HepG2 (cell line): ENCODE results near the gene NFS1. TPM values are rescaled to one million over a fixed set of nuclear protein-coding genes. Genes with fewer than 3 reads are reported as not detected.
A peak's percentile ranks its signal among the peaks of the same experiment; 100 is the strongest.

Source experiments
- AGO1 ChIP-seq: fragments of 200-400 bp; formaldehyde crosslinking; IDR thresholded peaks from 2 replicates; pipeline ENCODE4 v1.6.1; 2017; ENCODE audit warnings: mild to moderate bottlenecking, low read depth, low read length, moderate library complexity; ENCODE audit not compliant: poor library complexity, severe bottlenecking
- ARNT ChIP-seq: fragments of 450-650 bp; IDR thresholded peaks from 2 replicates; pipeline ENCODE4 v1.6.1; 2017
- CBX1 ChIP-seq: IDR thresholded peaks from one replicate; pipeline ENCODE4 v1.6.1; 2016; ENCODE audit warnings: antibody characterized with exemption, low read depth
- GATA4 ChIP-seq: sonication (generic); IDR thresholded peaks from 2 replicates; pipeline ENCODE4 v1.6.1; 2016; ENCODE audit warnings: antibody characterized with exemption, low read depth, borderline replicate concordance
- GTF3A ChIP-seq: sonication (generic); formaldehyde crosslinking; conservative IDR thresholded peaks from 2 replicates; pipeline ENCODE4 v1.4.0; 2020; ENCODE audit warnings: mild to moderate bottlenecking, missing genetic modification reagents
- HES4 ChIP-seq: sonication (generic); formaldehyde crosslinking; IDR thresholded peaks from 2 replicates; pipeline ENCODE4 v1.9.0; 2021; ENCODE audit warnings: mild to moderate bottlenecking, missing genetic modification reagents, borderline replicate concordance
- JUN ChIP-seq: sonication (generic); formaldehyde crosslinking; IDR thresholded peaks from 2 replicates; pipeline ENCODE4 v1.4.0; 2020; ENCODE audit warnings: mild to moderate bottlenecking, missing genetic modification reagents
- KMT2A ChIP-seq: sonication (generic); formaldehyde crosslinking; IDR thresholded peaks from 2 replicates; pipeline ENCODE4 v1.4.0; 2020; ENCODE audit warnings: missing genetic modification reagents
- MIER3 ChIP-seq: IDR thresholded peaks from 2 replicates; pipeline ENCODE4 v1.6.1; 2016; ENCODE audit warnings: missing compliant biosample characterization, borderline replicate concordance
- NPAS2 ChIP-seq: sonication (generic); formaldehyde crosslinking; IDR thresholded peaks from 2 replicates; pipeline ENCODE4 v1.8.0; 2022; ENCODE audit warnings: mild to moderate bottlenecking, missing genetic modification reagents, borderline replicate concordance
- PATZ1 ChIP-seq: sonication (generic); formaldehyde crosslinking; IDR thresholded peaks from 2 replicates; pipeline ENCODE4 v1.4.0; 2020; ENCODE audit warnings: missing genetic modification reagents
- PHF20 ChIP-seq: sonication (generic); formaldehyde crosslinking; IDR thresholded peaks from 2 replicates; pipeline ENCODE4 v1.5.0; 2020; ENCODE audit warnings: mild to moderate bottlenecking, missing genetic modification reagents
- SKIL ChIP-seq: sonication (generic); formaldehyde crosslinking; IDR thresholded peaks from 2 replicates; pipeline ENCODE4 v1.8.0; 2022; ENCODE audit warnings: missing genetic modification reagents, mild to moderate bottlenecking, moderate library complexity, borderline replicate concordance
- ZBTB34 ChIP-seq: sonication (generic); formaldehyde crosslinking; IDR thresholded peaks from 2 replicates; pipeline ENCODE4 v1.8.0; 2022; ENCODE audit warnings: mild to moderate bottlenecking, missing genetic modification reagents
- ZBTB38 ChIP-seq: sonication (generic); formaldehyde crosslinking; IDR thresholded peaks from 2 replicates; pipeline ENCODE4 v1.5.1; 2020; ENCODE audit warnings: mild to moderate bottlenecking, missing genetic modification reagents
- ZMAT3 ChIP-seq: sonication (generic); formaldehyde crosslinking; conservative IDR thresholded peaks from 2 replicates; pipeline ENCODE4 v1.7.0; 2021; ENCODE audit warnings: missing genetic modification reagents
- ZNF121 ChIP-seq: sonication (generic); formaldehyde crosslinking; IDR thresholded peaks from 2 replicates; pipeline ENCODE4 v1.5.0; 2020; ENCODE audit warnings: mild to moderate bottlenecking, missing genetic modification reagents
- ZNF280D ChIP-seq: sonication (generic); formaldehyde crosslinking; IDR thresholded peaks from 2 replicates; pipeline ENCODE4 v1.5.1; 2020; ENCODE audit warnings: mild to moderate bottlenecking, missing genetic modification reagents
- ZNF343 ChIP-seq: sonication (generic); formaldehyde crosslinking; IDR thresholded peaks from 2 replicates; pipeline ENCODE4 v1.4.0; 2020; ENCODE audit warnings: mild to moderate bottlenecking, missing genetic modification reagents
- ZNF570 ChIP-seq: sonication (generic); formaldehyde crosslinking; IDR thresholded peaks from 2 replicates; pipeline ENCODE4 v1.4.0; 2020; ENCODE audit warnings: mild to moderate bottlenecking, missing genetic modification reagents, borderline replicate concordance
- ZZZ3 ChIP-seq: sonication (generic); formaldehyde crosslinking; IDR thresholded peaks from 2 replicates; pipeline ENCODE4 v1.4.0; 2020; ENCODE audit warnings: missing genetic modification reagents, mild to moderate bottlenecking, borderline replicate concordance
- polyA plus RNA-seq, 8 experiments: library from polyadenylated mRNA; depleted of rRNA in 3 of 8; stranded (reverse) in 7 of 8; unstranded in 1 of 8; fragments of >200 nt; fragmentation: Illumina TruSeq in 4 of 8; extraction: Trizol in 4 of 8; gene quantifications; 2 replicates each; pipeline versions ENCODE4 v1.2.1 to v1.2.3, GENCODE V29; 2011 to 2016; ENCODE audit warnings: low read depth in 4 of 8, missing spikeins in 1 of 8, mixed read lengths in 1 of 8; ENCODE audit not compliant: insufficient read depth in 1 of 8
- total RNA-seq, 5 experiments: library from RNA; depleted of rRNA; stranded (reverse); fragments of >200 nt; fragmentation: Illumina TruSeq; extraction: Trizol; gene quantifications; 2 replicates each; pipeline ENCODE4 v1.2.3, GENCODE V29; 2016; ENCODE audit warnings: low read depth in 1 of 5

The NFS1 gene
- total and polyA plus RNA-seq, 2 of the 13 experiments (the other 11 are each of a cell fraction or from before 2014, with no cell fraction given), result 65.9 to 88.1 TPM

- TF ChIP-seq PATZ1 (CRISPR knock-in tag) (peak; percentile 86), ZNF280D (CRISPR knock-in tag) (peak; percentile 92), SKIL (CRISPR knock-in tag) (peak; percentile 63; the same call in 1 of the 2 replicates), ARNT (no peak), AGO1 (peak; percentile 92), ZMAT3 (CRISPR knock-in tag) (peak; percentile 97), GATA4 (peak; percentile 81), JUN (CRISPR knock-in tag) (peak; percentile 71; the same call in 1 of the 2 replicates), ZNF570 (CRISPR knock-in tag) (peak; percentile 92; the same call in 1 of the 2 replicates), ZBTB34 (CRISPR knock-in tag) (no peak; the same call in 1 of the 2 replicates), HES4 (CRISPR knock-in tag) (peak; percentile 79), ZBTB38 (CRISPR knock-in tag) (peak; percentile 99), ZNF343 (peak; percentile 96), CBX1 (peak; percentile 74), KMT2A (CRISPR knock-in tag) (peak; percentile 100), PHF20 (CRISPR knock-in tag) (peak; percentile 100), ZZZ3 (CRISPR knock-in tag) (peak; percentile 84; the same call in 1 of the 2 replicates), NPAS2 (CRISPR knock-in tag) (peak; percentile 94; the same call in 1 of the 2 replicates), GTF3A (CRISPR knock-in tag) (peak; percentile 64; the same call in 1 of the 2 replicates), ZNF121 (CRISPR knock-in tag) (no peak; the same call in none of the 2 replicates), MIER3 (CRISPR knock-in tag) (peak; percentile 96)
These were observed at the start of gene NFS1, which contains the start of gene ROMO1 (continued) for GRCh38 chr20:35699127-35699956.
